Mammary epithelial cell (primary cell): ENCODE measurements around the gene KDELR1.

Experiments
- CTCF ChIP-seq, 2 donors: IDR thresholded peaks in 1 of 2; conservative IDR thresholded peaks in 1 of 2; 2 replicates each; pipeline ENCODE4 v1.5.1; 2011 to 2012; ENCODE audit warnings: inconsistent platforms in 2 of 2, low read length in 2 of 2, mild to moderate bottlenecking in 2 of 2, control low read depth in 1 of 2, low read depth in 1 of 2; ENCODE audit not compliant: insufficient read depth in 1 of 2; ENCODE audit errors: extremely low read depth in 1 of 2
- EZH2 ChIP-seq: IDR thresholded peaks from 2 replicates; pipeline ENCODE4 v1.6.1; 2012; ENCODE audit warnings: low read length, inconsistent platforms, borderline replicate concordance

- TF ChIP-seq CTCF (conservative IDR thresholded peaks at IDR 0.05 in 1 of 2, IDR thresholded peaks at IDR 0.05 in 1 of 2; ENCODE audit: extremely low read depth in 1 of 2, insufficient read depth in 1 of 2, low read depth in 1 of 2, low read length in 2 of 2) (no peak), EZH2 (no peak)
These were observed 13.8 kb upstream of the KDELR1 start for GRCh38 chr19:48405010-48405659.
